CD4-positive, CD25-positive, alpha-beta regulatory T cell (primary cell): Measurements from ENCODE around the gene SLC4A9. TPM values are rescaled to one million over a fixed set of nuclear protein-coding genes. Genes with fewer than 3 reads are reported as not detected.
"Not testable (repeated sequence)": the region's sequence is repeated elsewhere in the genome, so short reads cannot be mapped to it uniquely, and the experiment has no call there.

Experiments used
- ATAC-seq, 2 donors: fragments of 150-1000 bp; cut with Tn5 transposase; one replicate each; pipeline ENCODE4 v1.10.0; 2021; ENCODE audit warnings: low read depth in 2 of 2, moderate number of reproducible peaks in 2 of 2, moderate library complexity in 1 of 2
- DNase-seq, 3 donors: peaks; one replicate each; pipeline versions ENCODE4 v3.0.0 to v3.0.0-alpha.2; 2012 to 2022; ENCODE audit warnings: mixed read lengths in 1 of 3
- H3K27ac ChIP-seq: one replicate; pipeline ENCODE4 v1.7.0; 2013; ENCODE audit warnings: mild to moderate bottlenecking, low read length; ENCODE audit not compliant: insufficient read depth, poor library complexity, severe bottlenecking
- H3K27me3 ChIP-seq: one replicate; pipeline ENCODE4 v1.7.0; 2013; ENCODE audit warnings: low read length; ENCODE audit not compliant: control insufficient read depth, insufficient read depth
- H3K36me3 ChIP-seq: one replicate; pipeline ENCODE4 v1.7.0; 2013; ENCODE audit warnings: mild to moderate bottlenecking, low read length, moderate library complexity; ENCODE audit not compliant: control insufficient read depth, insufficient read depth
- H3K4me1 ChIP-seq: 2 replicates; pipeline ENCODE4 v1.7.0; 2013; ENCODE audit warnings: mild to moderate bottlenecking, low read length; ENCODE audit not compliant: insufficient read depth, control insufficient read depth, poor library complexity, severe bottlenecking
- H3K4me3 ChIP-seq: one replicate; pipeline ENCODE4 v1.7.0; 2013; ENCODE audit warnings: low read depth, mild to moderate bottlenecking, low read length, moderate library complexity
- H3K9me3 ChIP-seq, 2 experiments: 1 replicate in 1 of 2; 2 replicates in 1 of 2; pipeline ENCODE4 v1.7.0; 2013; ENCODE audit warnings: low read length in 2 of 2, mild to moderate bottlenecking in 1 of 2, moderate library complexity in 1 of 2; ENCODE audit not compliant: control insufficient read depth in 2 of 2
- H3K27ac Mint-ChIP-seq, 3 donors: one replicate each; pipeline ENCODE4 v1.8.0; 2020 to 2022; ENCODE audit warnings: mild to moderate bottlenecking in 3 of 3, mixed read lengths in 3 of 3, moderate library complexity in 2 of 3
- H3K27me3 Mint-ChIP-seq: one replicate; pipeline ENCODE4 v1.8.0; 2022; ENCODE audit warnings: mild to moderate bottlenecking, mixed read lengths
- H3K36me3 Mint-ChIP-seq: one replicate; pipeline ENCODE4 v1.8.0; 2020; ENCODE audit warnings: mixed read lengths
- H3K4me1 Mint-ChIP-seq, 4 donors: one replicate each; pipeline ENCODE4 v1.8.0; 2020 to 2022; ENCODE audit warnings: mixed read lengths in 4 of 4, mild to moderate bottlenecking in 1 of 4
- H3K4me3 Mint-ChIP-seq, 4 donors: one replicate each; pipeline ENCODE4 v1.8.0; 2020 to 2022; ENCODE audit warnings: mild to moderate bottlenecking in 4 of 4, mixed read lengths in 4 of 4, moderate library complexity in 3 of 4
- H3K9me3 Mint-ChIP-seq, 7 donors: one replicate each; pipeline ENCODE4 v1.8.0; 2020 to 2022; ENCODE audit warnings: mixed read lengths in 7 of 7, mild to moderate bottlenecking in 3 of 7, moderate library complexity in 2 of 7
- polyA plus RNA-seq, 4 donors: library from polyadenylated mRNA; unstranded; fragments of 300-500 nt; fragmentation: Illumina TruSeq; gene quantifications; one replicate each; pipeline ENCODE4 v1.2.3, GENCODE V29; 2021
- total RNA-seq: library from RNA; stranded (reverse); gene quantifications from one replicate; pipeline ENCODE4 v1.2.3, GENCODE V29; 2022

SLC4A9 gene
- total and polyA plus RNA-seq, 5 donors from 2014 or later: not detected

DNA sequence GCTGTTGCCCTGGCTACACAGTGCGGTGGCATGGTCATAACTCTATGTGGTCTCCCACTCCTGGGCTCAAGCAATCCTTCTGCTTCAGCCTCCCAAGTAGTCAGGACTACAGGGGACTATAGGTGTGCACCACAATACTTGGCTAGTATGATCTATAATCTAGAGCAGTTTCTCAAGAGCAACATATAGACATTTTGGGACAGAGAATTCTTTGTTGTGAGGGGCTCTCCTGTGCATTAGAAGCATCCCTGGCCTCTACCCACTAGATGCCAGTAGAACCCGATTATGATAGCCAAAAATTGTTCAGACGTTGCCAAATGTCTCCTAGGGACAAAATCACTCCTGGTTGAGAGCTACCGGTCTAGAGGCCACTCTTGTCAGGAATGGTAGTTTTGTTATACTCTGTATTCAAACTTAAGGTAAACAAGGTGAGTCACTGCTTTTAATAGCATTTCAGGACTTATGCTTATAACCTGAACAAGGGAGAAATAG, 48.8 kb downstream of the SLC4A9 start:
- peaks cover 23 to 75% (median 40%) of the 10 kb centered on the region in 4 donors for H3K4me1 Mint-ChIP-seq
- H3K4me3 Mint-ChIP-seq: peak overlapping the region; percentile 2 to 70 (median 56)
- Histone ChIP-seq H3K4me1 (peaks cover 60% of the 10 kb centered on the region), H3K27ac (peak overlapping the region; percentile 33), H3K27me3 (no peaks in the 10 kb centered on the region), H3K9me3 (no peaks in the 10 kb centered on the region), H3K4me3 (peak overlapping the region; percentile 46), H3K36me3 (peaks cover 9% of the 10 kb centered on the region)
- peaks cover 15% of the 10 kb centered on the region for H3K36me3 Mint-ChIP-seq
- no peak for DNase-seq
- no peaks in the 10 kb centered on the region for H3K9me3 Mint-ChIP-seq
- no peaks in the 10 kb centered on the region for H3K27me3 Mint-ChIP-seq
- no peak overlapping the region for H3K27ac Mint-ChIP-seq
- ATAC-seq: peak in 1 of 2 donors; percentile 22

GRCh38 chr5:140413230-140413629, 53.2 kb downstream of the SLC4A9 start:
- no peak overlapping the region for H3K27ac Mint-ChIP-seq
- ATAC-seq: no peak

GRCh38 chr5:140417235-140417634, 57.2 kb downstream of the SLC4A9 start:
- H3K4me1 Mint-ChIP-seq: peaks cover 38 to 78% (median 56%) of the 10 kb centered on the region in 4 donors
- peak overlapping the region in 1 of 4 donors; percentile 52 for H3K4me3 Mint-ChIP-seq
- H3K27ac ChIP-seq: no peak overlapping the region
- no peaks in the 10 kb centered on the region for H3K27me3 Mint-ChIP-seq
- H3K9me3 ChIP-seq: no peaks in the 10 kb centered on the region
- no peaks in the 10 kb centered on the region for H3K27me3 ChIP-seq
- H3K36me3 ChIP-seq: peaks cover 2% of the 10 kb centered on the region
- peaks cover 27% of the 10 kb centered on the region for H3K4me1 ChIP-seq
- H3K27ac Mint-ChIP-seq: no peak overlapping the region
- DNase-seq: no peak
- H3K36me3 Mint-ChIP-seq: peaks cover 23% of the 10 kb centered on the region
- no peak overlapping the region for H3K4me3 ChIP-seq
- H3K9me3 Mint-ChIP-seq: no peaks in the 10 kb centered on the region
- no peak for ATAC-seq

More at GRCh38 chr5:140413230-140413629, 53.2 kb downstream of the SLC4A9 start:
- H3K4me1 Mint-ChIP-seq: peaks cover 23 to 65% (median 37%) of the 10 kb centered on the region in 4 donors
- no peaks in the 10 kb centered on the region for H3K27me3 Mint-ChIP-seq
- H3K9me3 ChIP-seq: no peaks in the 10 kb centered on the region
- no peak for DNase-seq
- peaks cover 34% of the 10 kb centered on the region for H3K4me1 ChIP-seq
- H3K36me3 ChIP-seq: peaks cover 4% of the 10 kb centered on the region
- no peak overlapping the region for H3K27ac ChIP-seq
- no peaks in the 10 kb centered on the region for H3K27me3 ChIP-seq
- H3K4me3 ChIP-seq: peak overlapping the region; percentile 17
- peaks cover 20% of the 10 kb centered on the region for H3K36me3 Mint-ChIP-seq
- no peaks in the 10 kb centered on the region for H3K9me3 Mint-ChIP-seq
- peak overlapping the region in 2 of 4 donors; percentile 10 to 27 for H3K4me3 Mint-ChIP-seq

DNA sequence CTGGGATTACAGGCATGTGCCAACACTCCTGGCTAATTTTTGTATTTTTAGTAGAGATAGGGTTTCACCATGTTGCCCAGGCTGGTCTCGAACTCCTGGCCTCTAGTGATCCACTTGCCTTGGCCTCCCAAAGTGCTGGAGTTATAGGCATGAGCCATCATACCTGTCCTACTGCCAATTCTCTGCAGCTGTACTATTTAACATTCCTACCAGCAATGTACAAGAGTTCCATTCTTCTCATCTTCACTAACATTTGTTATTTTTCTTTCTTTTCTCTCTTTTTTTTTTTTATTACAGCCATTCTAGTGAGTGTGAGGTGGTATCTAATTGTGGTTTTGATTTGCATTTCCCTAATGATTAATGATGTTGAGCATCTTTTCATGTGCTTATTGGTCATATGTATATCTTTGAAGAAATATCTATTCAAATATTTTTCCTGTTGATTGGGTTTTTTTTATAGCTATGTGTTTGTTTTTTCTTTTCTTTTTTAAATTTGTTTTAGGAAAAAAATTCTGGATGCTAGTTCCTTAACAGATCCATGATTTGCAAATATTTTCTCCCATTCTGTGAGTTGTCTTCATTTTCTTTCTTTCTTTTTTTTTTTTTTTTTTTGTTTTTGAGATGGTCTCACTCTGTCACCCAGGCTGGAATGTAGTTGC, 59.0 kb downstream of the SLC4A9 start:
- DNase-seq: no peak
- H3K36me3 ChIP-seq: peaks cover 2% of the 10 kb centered on the region
- no peak for ATAC-seq
- Mint-ChIP-seq H3K4me3 (peak overlapping the region in 3 of 4 donors; percentile 11 to 66 (median 45)), H3K27ac (no peak overlapping the region), H3K36me3 (peaks cover 18% of the 10 kb centered on the region), H3K4me1 (peaks cover 41 to 79% (median 53%) of the 10 kb centered on the region in 4 donors), H3K27me3 (no peaks in the 10 kb centered on the region), H3K9me3 (no peaks in the 10 kb centered on the region)
- no peaks in the 10 kb centered on the region for H3K9me3 ChIP-seq
- H3K27me3 ChIP-seq: no peaks in the 10 kb centered on the region
- H3K4me3 ChIP-seq: peak overlapping the region; percentile 31
- H3K4me1 ChIP-seq: peaks cover 27% of the 10 kb centered on the region
- no peak overlapping the region for H3K27ac ChIP-seq

- ATAC-seq (no peak), DNase-seq (no peak)
- Histone ChIP-seq H3K4me1 (peaks cover 27% of the 10 kb centered on the region), H3K27ac (no peak overlapping the region), H3K27me3 (no peaks in the 10 kb centered on the region), H3K4me3 (peak overlapping the region; percentile 55), H3K9me3 (no peaks in the 10 kb centered on the region), H3K36me3 (peaks cover 2% of the 10 kb centered on the region)
- Mint-ChIP-seq H3K4me1 (peaks cover 49 to 79% (median 59%) of the 10 kb centered on the region in 4 donors), H3K4me3 (peak overlapping the region; percentile 24 to 64 (median 36)), H3K9me3 (no peaks in the 10 kb centered on the region), H3K27ac (peak overlapping the region in 1 of 3 donors; percentile 3), H3K27me3 (no peaks in the 10 kb centered on the region), H3K36me3 (peaks cover 16% of the 10 kb centered on the region)
These were observed 60.2 kb downstream of the SLC4A9 start for GRCh38 chr5:140420226-140420570.

DNA sequence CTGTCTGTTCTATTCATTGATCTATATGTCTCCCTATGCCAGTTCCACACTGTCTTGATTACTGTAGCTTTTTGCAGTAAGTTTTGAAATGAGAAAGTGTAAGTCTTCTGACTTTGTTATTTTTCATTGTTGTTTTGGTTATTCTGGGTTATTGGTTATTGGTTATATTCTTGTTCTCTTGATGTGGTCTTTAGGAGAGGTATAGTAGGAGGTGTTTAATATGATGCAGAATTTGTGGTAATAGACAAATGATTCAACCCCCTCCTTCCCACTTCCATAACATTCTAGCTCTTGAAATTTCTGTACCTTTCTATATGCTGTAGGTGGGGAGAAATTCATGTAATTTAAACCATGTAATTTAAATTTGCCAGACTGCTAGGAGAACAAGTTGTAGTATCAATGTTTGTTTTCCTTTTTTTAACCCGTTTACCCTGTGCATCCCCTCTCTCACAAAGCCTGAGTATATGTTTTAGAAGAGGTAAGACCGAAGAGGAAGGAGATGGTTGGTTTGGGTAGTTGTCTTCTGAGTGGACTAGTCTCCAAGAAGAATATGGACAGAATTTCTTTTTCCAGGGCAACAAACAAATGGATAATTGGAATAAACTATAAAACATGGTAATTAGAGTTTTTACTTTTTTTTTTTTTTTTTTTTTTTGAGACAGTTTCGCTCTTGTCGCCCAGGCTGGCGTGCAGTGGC, 60.8 kb downstream of the SLC4A9 start:
- H3K9me3 ChIP-seq: no peaks in the 10 kb centered on the region
- H3K36me3 Mint-ChIP-seq: peaks cover 15% of the 10 kb centered on the region
- peak overlapping the region in 2 of 3 donors; percentile 0 to 31 for H3K27ac Mint-ChIP-seq
- H3K27me3 Mint-ChIP-seq: no peaks in the 10 kb centered on the region
- H3K27me3 ChIP-seq: no peaks in the 10 kb centered on the region
- H3K4me3 ChIP-seq: peak overlapping the region; percentile 55
- ATAC-seq: no peak
- peaks cover 2% of the 10 kb centered on the region for H3K36me3 ChIP-seq
- no peak overlapping the region for H3K27ac ChIP-seq
- H3K4me1 ChIP-seq: peaks cover 27% of the 10 kb centered on the region
- peaks cover 49 to 83% (median 62%) of the 10 kb centered on the region in 4 donors for H3K4me1 Mint-ChIP-seq
- no peak for DNase-seq
- peak overlapping the region; percentile 10 to 37 (median 24) for H3K4me3 Mint-ChIP-seq
- no peaks in the 10 kb centered on the region for H3K9me3 Mint-ChIP-seq

- not testable (repeated sequence) for DNase-seq, H3K4me3 ChIP-seq, H3K4me3 Mint-ChIP-seq, H3K27me3 Mint-ChIP-seq, H3K36me3 ChIP-seq, ATAC-seq, H3K27me3 ChIP-seq, H3K27ac ChIP-seq, H3K9me3 Mint-ChIP-seq, H3K9me3 ChIP-seq
- peaks cover 27% of the 10 kb centered on the region for H3K4me1 ChIP-seq
- H3K27ac Mint-ChIP-seq: peak overlapping the region in 1 of 3 donors; percentile 31
- peaks cover 49 to 79% (median 60%) of the 10 kb centered on the region in 4 donors for H3K4me1 Mint-ChIP-seq
- peaks cover 10% of the 10 kb centered on the region for H3K36me3 Mint-ChIP-seq
These were observed 61.4 kb downstream of the SLC4A9 start for GRCh38 chr5:140421375-140421774.
